ENCODE data around the gene RPTOR.

GRCh38 chr17:80826955-80827645 is 282.5 kb downstream of the RPTOR start:
- no peak for TF ChIP-seq MEF2B (IDR thresholded peaks at IDR 0.05; ENCODE audit: partially characterized antibody, poor library complexity, severe bottlenecking)
- TF ChIP-seq, protein P1, sequence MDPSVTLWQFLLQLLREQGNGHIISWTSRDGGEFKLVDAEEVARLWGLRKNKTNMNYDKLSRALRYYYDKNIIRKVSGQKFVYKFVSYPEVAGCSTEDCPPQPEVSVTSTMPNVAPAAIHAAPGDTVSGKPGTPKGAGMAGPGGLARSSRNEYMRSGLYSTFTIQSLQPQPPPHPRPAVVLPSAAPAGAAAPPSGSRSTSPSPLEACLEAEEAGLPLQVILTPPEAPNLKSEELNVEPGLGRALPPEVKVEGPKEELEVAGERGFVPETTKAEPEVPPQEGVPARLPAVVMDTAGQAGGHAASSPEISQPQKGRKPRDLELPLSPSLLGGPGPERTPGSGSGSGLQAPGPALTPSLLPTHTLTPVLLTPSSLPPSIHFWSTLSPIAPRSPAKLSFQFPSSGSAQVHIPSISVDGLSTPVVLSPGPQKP (IDR thresholded peaks at IDR 0.05; ENCODE audit: low read depth, low read length), result no peak
- no peak for TF ChIP-seq POLR2AphosphoS5 (IDR thresholded peaks at IDR 0.05; ENCODE audit: low read length)
- no peak for TF ChIP-seq PAX5 (IDR thresholded peaks at IDR 0.05; ENCODE audit: borderline replicate concordance, low read depth, low read length)
- TF ChIP-seq TCF12 (IDR thresholded peaks at IDR 0.05; ENCODE audit: low read depth, low read length), result no peak
- no peak for TF ChIP-seq POLR2AphosphoS2 (IDR thresholded peaks at IDR 0.05; ENCODE audit: low read depth, low read length)
- TF ChIP-seq SREBF1 (IDR thresholded peaks at IDR 0.05; ENCODE audit: low read length), result no peak
- TF ChIP-seq, protein P2, sequence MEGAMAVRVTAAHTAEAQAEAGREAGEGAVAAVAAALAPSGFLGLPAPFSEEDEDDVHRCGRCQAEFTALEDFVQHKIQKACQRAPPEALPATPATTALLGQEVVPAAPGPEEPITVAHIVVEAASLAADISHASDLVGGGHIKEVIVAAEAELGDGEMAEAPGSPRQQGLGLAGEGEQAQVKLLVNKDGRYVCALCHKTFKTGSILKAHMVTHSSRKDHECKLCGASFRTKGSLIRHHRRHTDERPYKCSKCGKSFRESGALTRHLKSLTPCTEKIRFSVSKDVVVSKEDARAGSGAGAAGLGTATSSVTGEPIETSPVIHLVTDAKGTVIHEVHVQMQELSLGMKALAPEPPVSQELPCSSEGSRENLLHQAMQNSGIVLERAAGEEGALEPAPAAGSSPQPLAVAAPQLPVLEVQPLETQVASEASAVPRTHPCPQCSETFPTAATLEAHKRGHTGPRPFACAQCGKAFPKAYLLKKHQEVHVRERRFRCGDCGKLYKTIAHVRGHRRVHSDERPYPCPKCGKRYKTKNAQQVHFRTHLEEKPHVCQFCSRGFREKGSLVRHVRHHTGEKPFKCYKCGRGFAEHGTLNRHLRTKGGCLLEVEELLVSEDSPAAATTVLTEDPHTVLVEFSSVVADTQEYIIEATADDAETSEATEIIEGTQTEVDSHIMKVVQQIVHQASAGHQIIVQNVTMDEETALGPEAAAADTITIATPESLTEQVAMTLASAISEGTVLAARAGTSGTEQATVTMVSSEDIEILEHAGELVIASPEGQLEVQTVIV (IDR thresholded peaks at IDR 0.05; ENCODE audit: borderline replicate concordance, partially characterized antibody), result no peak
